ENCODE results near the gene GPI. TPM values are rescaled to one million over a fixed set of nuclear protein-coding genes. Genes with fewer than 3 reads are reported as not detected.

Gene GPI
- total and polyA plus RNA-seq, 2 of the 13 experiments (the other 11 are each of a cell fraction or from before 2014, with no cell fraction given), result 147 to 167 TPM

GRCh38 chr19:34359140-34359953 is 5.6 kb upstream of the GPI start (continued):
- TF ChIP-seq PPARG (CRISPR knock-in tag; conservative IDR thresholded peaks at IDR 0.05) (0 out of 2 replicates have a peak, but pooled peaks have one; percentile 38), IKZF5 (CRISPR knock-in tag; IDR thresholded peaks at IDR 0.05) (peak; percentile 83), NFYC (CRISPR knock-in tag; IDR thresholded peaks at IDR 0.05) (no peak; the same call in 1 of the 2 replicates), FOXO1 (CRISPR knock-in tag; IDR thresholded peaks at IDR 0.05) (peak; percentile 64), PAX8 (CRISPR knock-in tag; IDR thresholded peaks at IDR 0.05; ENCODE audit: borderline replicate concordance) (no peak), ZNF460 (CRISPR knock-in tag; IDR thresholded peaks at IDR 0.05; ENCODE audit: borderline replicate concordance) (no peak), ARID4A (CRISPR knock-in tag; IDR thresholded peaks at IDR 0.05; ENCODE audit: borderline replicate concordance) (peak; percentile 95), ZNF18 (CRISPR knock-in tag; IDR thresholded peaks at IDR 0.05; ENCODE audit: insufficient replicate concordance) (peak; percentile 33), ZNF775 (CRISPR knock-in tag; IDR thresholded peaks at IDR 0.05; ENCODE audit: borderline replicate concordance) (no peak), KLF15 (CRISPR knock-in tag; IDR thresholded peaks at IDR 0.05; ENCODE audit: borderline replicate concordance) (no peak; the same call in 1 of the 2 replicates), ONECUT2 (CRISPR knock-in tag; IDR thresholded peaks at IDR 0.05) (no peak), SP4 (CRISPR knock-in tag; IDR thresholded peaks at IDR 0.05) (peak; percentile 70), E2F5 (CRISPR knock-in tag; conservative IDR thresholded peaks at IDR 0.05) (no peak), KLF12 (CRISPR knock-in tag; IDR thresholded peaks at IDR 0.05; ENCODE audit: borderline replicate concordance) (no peak)
- TF ChIP-seq, protein P1, sequence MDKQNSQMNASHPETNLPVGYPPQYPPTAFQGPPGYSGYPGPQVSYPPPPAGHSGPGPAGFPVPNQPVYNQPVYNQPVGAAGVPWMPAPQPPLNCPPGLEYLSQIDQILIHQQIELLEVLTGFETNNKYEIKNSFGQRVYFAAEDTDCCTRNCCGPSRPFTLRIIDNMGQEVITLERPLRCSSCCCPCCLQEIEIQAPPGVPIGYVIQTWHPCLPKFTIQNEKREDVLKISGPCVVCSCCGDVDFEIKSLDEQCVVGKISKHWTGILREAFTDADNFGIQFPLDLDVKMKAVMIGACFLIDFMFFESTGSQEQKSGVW (CRISPR knock-in tag; IDR thresholded peaks at IDR 0.05; ENCODE audit: borderline replicate concordance), result no peak
- TF ChIP-seq, protein P2, sequence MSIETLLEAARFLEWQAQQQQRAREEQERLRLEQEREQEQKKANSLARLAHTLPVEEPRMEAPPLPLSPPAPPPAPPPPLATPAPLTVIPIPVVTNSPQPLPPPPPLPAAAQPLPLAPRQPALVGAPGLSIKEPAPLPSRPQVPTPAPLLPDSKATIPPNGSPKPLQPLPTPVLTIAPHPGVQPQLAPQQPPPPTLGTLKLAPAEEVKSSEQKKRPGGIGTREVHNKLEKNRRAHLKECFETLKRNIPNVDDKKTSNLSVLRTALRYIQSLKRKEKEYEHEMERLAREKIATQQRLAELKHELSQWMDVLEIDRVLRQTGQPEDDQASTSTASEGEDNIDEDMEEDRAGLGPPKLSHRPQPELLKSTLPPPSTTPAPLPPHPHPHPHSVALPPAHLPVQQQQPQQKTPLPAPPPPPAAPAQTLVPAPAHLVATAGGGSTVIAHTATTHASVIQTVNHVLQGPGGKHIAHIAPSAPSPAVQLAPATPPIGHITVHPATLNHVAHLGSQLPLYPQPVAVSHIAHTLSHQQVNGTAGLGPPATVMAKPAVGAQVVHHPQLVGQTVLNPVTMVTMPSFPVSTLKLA (IDR thresholded peaks at IDR 0.05), result peak; percentile 87
